ENCODE measurements around the gene B3GNT3. TPM values are rescaled to one million over a fixed set of nuclear protein-coding genes. Genes with fewer than 3 reads are reported as not detected.
A peak's percentile ranks its signal among the peaks of the same experiment; 100 is the strongest.

Gene B3GNT3
- total and polyA plus RNA-seq, 2 of the 13 experiments (the other 11 are each of a cell fraction or from before 2014, with no cell fraction given): 0.86 to 4.0 TPM

GRCh38 chr19:17859533-17860330 is 64.8 kb downstream of the B3GNT3 start, which contains the start of gene RPL18A (continued):
- TF ChIP-seq RBM39 (IDR thresholded peaks at IDR 0.05; ENCODE audit: low read depth, low read length, poor library complexity, severe bottlenecking): peak; percentile 94
- TF ChIP-seq AGO2 (optimal IDR thresholded peaks at IDR 0.05; ENCODE audit: low read depth, low read length): peak; percentile 94
- no peak for TF ChIP-seq ONECUT2 (CRISPR knock-in tag; IDR thresholded peaks at IDR 0.05)
- TF ChIP-seq ZNF501 (CRISPR knock-in tag; IDR thresholded peaks at IDR 0.05): peak; percentile 17; the same call in 1 of the 2 replicates
- peak; percentile 100 for TF ChIP-seq ZNF143 (CRISPR knock-in tag; IDR thresholded peaks at IDR 0.05)
- 0 out of 2 replicates have a peak, but pooled peaks have one; percentile 43 for TF ChIP-seq MTA1 (CRISPR knock-in tag; IDR thresholded peaks at IDR 0.05; ENCODE audit: borderline replicate concordance)
- peak; percentile 89 for TF ChIP-seq IRF2 (CRISPR knock-in tag; IDR thresholded peaks at IDR 0.05)
- TF ChIP-seq ZNF609 (CRISPR knock-in tag; IDR thresholded peaks at IDR 0.05; ENCODE audit: borderline replicate concordance): peak; percentile 14; the same call in 1 of the 2 replicates
- TF ChIP-seq AHR (CRISPR knock-in tag; IDR thresholded peaks at IDR 0.05): peak; percentile 61; the same call in 1 of the 2 replicates
- TF ChIP-seq PRDM10 (CRISPR knock-in tag; IDR thresholded peaks at IDR 0.05; ENCODE audit: low read depth): peak; percentile 57; the same call in 1 of the 2 replicates
- TF ChIP-seq NFE2L1 (CRISPR knock-in tag; IDR thresholded peaks at IDR 0.05; ENCODE audit: borderline replicate concordance): no peak
- peak; percentile 14; the same call in 1 of the 2 replicates for TF ChIP-seq SOX5 (CRISPR knock-in tag; IDR thresholded peaks at IDR 0.05; ENCODE audit: borderline replicate concordance)
- no peak for TF ChIP-seq SNAI1 (CRISPR knock-in tag; IDR thresholded peaks at IDR 0.05; ENCODE audit: borderline replicate concordance)
- no peak; the same call in 1 of the 2 replicates for TF ChIP-seq BCL3 (CRISPR knock-in tag; IDR thresholded peaks at IDR 0.05)
- no peak; the same call in 1 of the 2 replicates for TF ChIP-seq NR2F2 (IDR thresholded peaks at IDR 0.05; ENCODE audit: borderline replicate concordance, low read depth)
- TF ChIP-seq CTCF (CRISPR knock-in tag; IDR thresholded peaks at IDR 0.05): peak; percentile 97

All from HepG2 (cell line).